ENCODE results near the gene EFNA4. TPM values are rescaled to one million over a fixed set of nuclear protein-coding genes. Genes with fewer than 3 reads are reported as not detected.

Gene EFNA4
- polyA plus RNA-seq, 2 of the 4 experiments (the other 2 are of a cell fraction): 3.1 to 8.7 TPM

GRCh38 chr1:155083052-155083541 lies 19.6 kb downstream of the EFNA4 start (continued):
- TF ChIP-seq, protein P1, sequence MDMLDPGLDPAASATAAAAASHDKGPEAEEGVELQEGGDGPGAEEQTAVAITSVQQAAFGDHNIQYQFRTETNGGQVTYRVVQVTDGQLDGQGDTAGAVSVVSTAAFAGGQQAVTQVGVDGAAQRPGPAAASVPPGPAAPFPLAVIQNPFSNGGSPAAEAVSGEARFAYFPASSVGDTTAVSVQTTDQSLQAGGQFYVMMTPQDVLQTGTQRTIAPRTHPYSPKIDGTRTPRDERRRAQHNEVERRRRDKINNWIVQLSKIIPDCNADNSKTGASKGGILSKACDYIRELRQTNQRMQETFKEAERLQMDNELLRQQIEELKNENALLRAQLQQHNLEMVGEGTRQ (IDR thresholded peaks at IDR 0.05): no peak
- no peak for TF ChIP-seq RFX5 (IDR thresholded peaks at IDR 0.05)
- TF ChIP-seq RAD21 (conservative IDR thresholded peaks at IDR 0.05 in 1 of 2, IDR thresholded peaks at IDR 0.05 in 1 of 2): no peak
- no peak for TF ChIP-seq POLR2AphosphoS2 (conservative IDR thresholded peaks at IDR 0.05; ENCODE audit: low read length)
- no peak for TF ChIP-seq CEBPB (IDR thresholded peaks at IDR 0.05)
- TF ChIP-seq GATA3 (IDR thresholded peaks at IDR 0.05; ENCODE audit: borderline replicate concordance): no peak
- TF ChIP-seq FOSL2 (IDR thresholded peaks at IDR 0.05): no peak
- TF ChIP-seq FOSL2 (CRISPR knock-in tag; IDR thresholded peaks at IDR 0.05): no peak
- TF ChIP-seq HOXB13 (CRISPR knock-in tag; IDR thresholded peaks at IDR 0.05; ENCODE audit: low read depth): no peak
- TF ChIP-seq HEYL (CRISPR knock-in tag; IDR thresholded peaks at IDR 0.05): no peak
- no peak for TF ChIP-seq ZNF302 (CRISPR knock-in tag; IDR thresholded peaks at IDR 0.05)
- TF ChIP-seq MAZ (IDR thresholded peaks at IDR 0.05; ENCODE audit: borderline replicate concordance, low read depth, low read length): no peak

- WGBS (ENCODE audit: missing lambda C conversion rate): 21% methylated on average over 17 of the region's 21 CpGs
- CTCF ChIA-PET: interaction anchor here (0.7 to 5.5 kb wide), 32 partner anchors 11 to 550 kb away, joined by 3 to 350 read pairs (median 6); partner anchors contain the start of genes ADAM15, DCST1, DCST2 and EFNA1
- peak overlapping the region; percentile 100 for H3K4me2 ChIP-seq
- DNase-seq (ENCODE audit: low read depth in 1 of 2, low spot score in 1 of 2): peak in 1 of 2 experiments; percentile 74
- FAIRE-seq: no peak
- H3K4me3 ChIP-seq: peak overlapping the region; percentile 59
- H3K4me1 ChIP-seq: peaks cover 55% of the 10 kb centered on the region
- ATAC-seq: peak; percentile 5 to 10; a peak in 5 of 6 replicates
- no peaks in the 10 kb centered on the region for H3K9me3 ChIP-seq
- TF ChIP-seq CBX8 (IDR thresholded peaks at IDR 0.05) (no peak), ZSCAN20 (CRISPR knock-in tag; IDR thresholded peaks at IDR 0.05) (no peak), EHF (CRISPR knock-in tag; IDR thresholded peaks at IDR 0.05) (no peak), SMC3 (IDR thresholded peaks at IDR 0.05) (peak; percentile 18; the same call in 1 of the 3 replicates), ZC3H11A (IDR thresholded peaks at IDR 0.05) (no peak), PHF8 (IDR thresholded peaks at IDR 0.05; ENCODE audit: borderline replicate concordance, low read depth) (no peak), KDM5A (IDR thresholded peaks at IDR 0.05) (no peak), RAD21 (conservative IDR thresholded peaks at IDR 0.05 in 1 of 2, IDR thresholded peaks at IDR 0.05 in 1 of 2) (peak in 1 of 2 experiments; percentile 54; a peak in 2 of 5 replicates), RNF2 (IDR thresholded peaks at IDR 0.05; ENCODE audit: borderline replicate concordance, low read depth) (no peak)
- TF ChIP-seq, protein P2, sequence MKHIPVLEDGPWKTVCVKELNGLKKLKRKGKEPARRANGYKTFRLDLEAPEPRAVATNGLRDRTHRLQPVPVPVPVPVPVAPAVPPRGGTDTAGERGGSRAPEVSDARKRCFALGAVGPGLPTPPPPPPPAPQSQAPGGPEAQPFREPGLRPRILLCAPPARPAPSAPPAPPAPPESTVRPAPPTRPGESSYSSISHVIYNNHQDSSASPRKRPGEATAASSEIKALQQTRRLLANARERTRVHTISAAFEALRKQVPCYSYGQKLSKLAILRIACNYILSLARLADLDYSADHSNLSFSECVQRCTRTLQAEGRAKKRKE (CRISPR knock-in tag; IDR thresholded peaks at IDR 0.05; ENCODE audit: low read depth): no peak
- TF ChIP-seq, protein P3, sequence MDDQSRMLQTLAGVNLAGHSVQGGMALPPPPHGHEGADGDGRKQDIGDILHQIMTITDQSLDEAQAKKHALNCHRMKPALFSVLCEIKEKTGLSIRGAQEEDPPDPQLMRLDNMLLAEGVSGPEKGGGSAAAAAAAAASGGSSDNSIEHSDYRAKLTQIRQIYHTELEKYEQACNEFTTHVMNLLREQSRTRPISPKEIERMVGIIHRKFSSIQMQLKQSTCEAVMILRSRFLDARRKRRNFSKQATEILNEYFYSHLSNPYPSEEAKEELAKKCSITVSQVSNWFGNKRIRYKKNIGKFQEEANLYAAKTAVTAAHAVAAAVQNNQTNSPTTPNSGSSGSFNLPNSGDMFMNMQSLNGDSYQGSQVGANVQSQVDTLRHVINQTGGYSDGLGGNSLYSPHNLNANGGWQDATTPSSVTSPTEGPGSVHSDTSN (IDR thresholded peaks at IDR 0.05): no peak
- POLR2A ChIA-PET: interaction anchor here (0.6 to 1.8 kb wide), 8 partner anchors 13 to 110 kb away, joined by 3 to 7 read pairs (median 4); partner anchors contain the start of genes EFNA4, KRTCAP2 and ZBTB7B
- H3K27ac ChIP-seq: peak overlapping the region; percentile 32 to 88; a peak in 4 of 6 replicates
These were observed 20.6 kb downstream of the EFNA4 start for GRCh38 chr1:155083865-155084721.

Measured in A549 (cell line).